SK-N-SH treated with all-trans-retinoic acid at 6 μM for 48 hours (cell line): ENCODE measurements around the gene THRAP3.

Source experiments
- BACH2 ChIP-seq: fragments of 250-450 bp; sonication (Bioruptor Pico); IDR thresholded peaks from 2 replicates; pipeline ENCODE4 v1.9.0; 2021; ENCODE audit warnings: mild to moderate bottlenecking, borderline replicate concordance
- CSDC2 ChIP-seq: fragments of 250-450 bp; sonication (Bioruptor Pico); IDR thresholded peaks from 2 replicates; pipeline ENCODE4 v1.5.0; 2020; ENCODE audit warnings: mild to moderate bottlenecking, moderate library complexity
- GLIS3 ChIP-seq: fragments of 250-450 bp; sonication (Bioruptor Pico); IDR thresholded peaks from 2 replicates; pipeline ENCODE4 v1.5.0; 2020; ENCODE audit warnings: mild to moderate bottlenecking, moderate library complexity
- OSR1 ChIP-seq: fragments of 250-450 bp; sonication (Bioruptor Pico); IDR thresholded peaks from 2 replicates; pipeline ENCODE4 v1.8.0; 2022; ENCODE audit warnings: moderate library complexity, mild to moderate bottlenecking, inconsistent platforms
- PATZ1 ChIP-seq: fragments of 250-450 bp; sonication (Bioruptor Pico); IDR thresholded peaks from 2 replicates; pipeline ENCODE4 v1.8.0; 2020; ENCODE audit warnings: mild to moderate bottlenecking, moderate library complexity, borderline replicate concordance
- POU6F1 ChIP-seq: fragments of 250-450 bp; sonication (Bioruptor Pico); IDR thresholded peaks from 2 replicates; pipeline ENCODE4 v1.8.0; 2021; ENCODE audit warnings: low read depth, mild to moderate bottlenecking, moderate library complexity, borderline replicate concordance
- RARB ChIP-seq: fragments of 250-450 bp; sonication (Bioruptor Pico); IDR thresholded peaks from 2 replicates; pipeline ENCODE4 v1.8.0; 2021; ENCODE audit warnings: mild to moderate bottlenecking, moderate library complexity
- SNAI2 ChIP-seq: fragments of 250-450 bp; sonication (Bioruptor Pico); IDR thresholded peaks from 2 replicates; pipeline ENCODE4 v1.5.0; 2020; ENCODE audit warnings: mild to moderate bottlenecking, moderate library complexity
- TCF4 ChIP-seq: fragments of 250-450 bp; sonication (Bioruptor Pico); IDR thresholded peaks from 2 replicates; pipeline ENCODE4 v1.8.0; 2021; ENCODE audit warnings: mild to moderate bottlenecking, moderate library complexity, borderline replicate concordance
- ZC3H10 ChIP-seq: fragments of 250-450 bp; sonication (Bioruptor Pico); IDR thresholded peaks from 2 replicates; pipeline ENCODE4 v1.5.1; 2021; ENCODE audit warnings: mild to moderate bottlenecking, moderate library complexity
- ZFP3 ChIP-seq: fragments of 250-450 bp; sonication (Bioruptor Pico); IDR thresholded peaks from 2 replicates; pipeline ENCODE4 v1.5.0; 2020; ENCODE audit warnings: mild to moderate bottlenecking, moderate library complexity
- ZNF70 ChIP-seq: fragments of 450-650 bp; formaldehyde crosslinking; IDR thresholded peaks from 2 replicates; pipeline ENCODE4 v1.5.0; 2020; ENCODE audit warnings: mild to moderate bottlenecking, moderate library complexity
- ZNF8 ChIP-seq: fragments of 450-650 bp; formaldehyde crosslinking; IDR thresholded peaks from 2 replicates; pipeline ENCODE4 v1.5.0; 2020; ENCODE audit warnings: mild to moderate bottlenecking, moderate library complexity

GRCh38 chr1:36322786-36323635 lies 98.8 kb downstream of the THRAP3 start:
- TF ChIP-seq BACH2 (CRISPR knock-in tag) (no peak), POU6F1 (CRISPR knock-in tag) (no peak), ZC3H10 (CRISPR knock-in tag) (no peak), CSDC2 (CRISPR knock-in tag) (no peak), ZNF70 (CRISPR knock-in tag) (no peak), RARB (CRISPR knock-in tag) (no peak), ZFP3 (no peak), SNAI2 (no peak), PATZ1 (CRISPR knock-in tag) (no peak), GLIS3 (no peak), OSR1 (CRISPR knock-in tag) (no peak), ZNF8 (CRISPR knock-in tag) (no peak), TCF4 (CRISPR knock-in tag) (no peak)
